GM21737 (cell line): Measurements from ENCODE around the gene ZNF778.
"Not testable (repeated sequence)": the region's sequence is repeated elsewhere in the genome, so short reads cannot be mapped to it uniquely, and the experiment has no call there.

Experiments
- ATAC-seq: cut with Tn5 transposase; IDR thresholded peaks from one replicate; pipeline ENCODE4 v1.9.1; 2021; ENCODE audit warnings: mild to moderate bottlenecking, moderate library complexity; ENCODE audit not compliant: unreplicated experiment

Gene ZNF778

DNA sequence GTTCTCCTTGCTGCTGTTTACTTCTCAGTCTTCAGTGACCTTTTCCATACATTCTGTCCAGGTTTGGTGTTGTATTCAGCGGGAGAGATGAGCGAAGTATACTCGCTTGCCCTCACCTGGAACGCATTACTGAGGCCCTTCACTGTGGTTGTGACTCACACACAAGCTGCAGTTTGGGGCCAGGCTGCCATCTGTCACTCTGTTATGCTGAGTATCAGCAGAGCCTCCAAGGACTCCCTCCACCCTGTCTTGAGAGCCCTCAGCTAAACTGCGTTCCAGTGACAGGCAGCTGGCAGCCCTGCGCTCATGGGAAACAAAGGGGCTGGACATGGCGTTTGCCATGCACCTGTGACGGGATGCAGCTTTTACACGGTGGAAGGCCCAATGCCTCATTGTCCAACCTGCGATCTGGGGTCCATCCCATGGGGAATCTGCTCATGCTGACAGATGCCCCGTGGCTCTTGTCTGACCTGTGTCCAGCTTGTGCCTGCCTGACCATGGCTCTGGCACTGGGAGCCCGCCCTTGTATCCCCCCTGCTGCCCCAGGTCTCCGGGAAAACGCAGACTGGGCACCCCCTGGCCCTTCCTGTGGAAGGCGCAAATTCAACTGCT lies 6.5 kb upstream of the ZNF778 start:
- no peak for ATAC-seq

DNA sequence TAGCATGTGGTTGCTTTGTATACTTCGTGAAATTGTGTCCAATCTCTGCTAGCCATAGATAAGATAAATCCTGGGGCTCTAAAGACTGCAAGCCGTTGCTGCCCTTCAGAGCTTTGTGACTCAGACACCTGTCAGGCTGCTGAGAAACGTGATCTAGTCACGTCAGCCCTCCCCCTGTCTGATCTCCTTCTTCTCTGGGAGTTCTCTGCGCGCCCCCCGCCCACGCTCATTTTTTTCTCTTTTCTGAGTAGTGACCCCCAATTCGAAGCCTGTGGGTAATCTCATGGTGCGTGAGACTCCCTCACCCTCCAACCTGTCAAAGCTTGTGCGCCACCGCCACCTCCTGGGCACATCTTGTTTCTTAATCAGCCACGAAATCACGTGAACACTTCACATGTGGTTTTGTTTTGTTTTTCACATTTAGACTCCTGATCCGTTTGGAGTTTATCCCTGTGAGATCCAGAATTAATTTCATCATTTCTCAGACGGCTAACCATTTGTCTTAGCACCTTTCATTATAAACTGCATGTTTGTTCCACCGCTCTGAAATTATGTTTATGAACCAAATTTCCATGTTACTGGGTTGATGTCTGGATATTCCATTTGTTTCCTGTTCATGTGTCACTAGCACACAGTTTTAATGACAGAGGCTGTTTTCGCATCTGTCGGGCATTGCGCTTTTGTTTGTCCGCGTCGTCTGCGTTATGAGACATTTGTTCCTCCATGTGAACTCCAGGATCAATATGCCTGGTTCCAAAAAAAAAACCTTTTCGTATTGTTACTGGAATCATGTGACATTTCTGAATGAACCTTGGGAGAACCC lies 977 bp upstream of the ZNF778 start:
- ATAC-seq, result no peak

DNA sequence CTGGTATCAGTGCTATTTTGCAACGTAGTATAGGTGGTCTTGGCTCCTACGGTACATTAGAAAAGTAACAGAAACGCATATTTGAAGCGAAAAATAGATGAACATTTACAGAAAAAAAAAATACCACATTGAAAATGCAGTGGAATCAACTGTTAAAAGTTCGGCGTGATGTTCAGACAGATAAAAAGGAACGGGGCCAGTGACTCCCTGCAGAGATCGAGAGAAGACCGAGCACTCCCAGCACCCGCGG lies 440 bp upstream of the ZNF778 start:
- no peak for ATAC-seq

DNA sequence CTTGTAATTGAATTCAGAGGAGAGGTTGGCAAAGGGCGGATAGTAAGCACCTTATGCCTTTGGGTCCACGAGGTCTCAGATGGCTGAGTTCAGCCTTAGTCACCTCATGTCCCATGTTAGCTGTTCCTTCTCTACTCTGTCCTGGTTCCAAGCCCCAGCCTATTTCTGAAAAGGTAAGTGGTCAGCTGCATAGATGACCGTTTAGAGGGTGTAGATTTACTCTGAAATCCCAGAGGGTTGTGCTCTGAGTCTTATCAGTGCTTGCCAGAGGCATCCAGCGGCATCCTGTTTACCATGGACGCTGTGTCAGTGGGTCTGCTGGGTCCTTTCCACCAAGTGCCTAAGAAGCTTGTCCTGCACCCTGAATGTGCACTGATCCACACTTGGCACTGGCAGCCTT lies 1.9 kb downstream of the ZNF778 start:
- ATAC-seq, result no peak

DNA sequence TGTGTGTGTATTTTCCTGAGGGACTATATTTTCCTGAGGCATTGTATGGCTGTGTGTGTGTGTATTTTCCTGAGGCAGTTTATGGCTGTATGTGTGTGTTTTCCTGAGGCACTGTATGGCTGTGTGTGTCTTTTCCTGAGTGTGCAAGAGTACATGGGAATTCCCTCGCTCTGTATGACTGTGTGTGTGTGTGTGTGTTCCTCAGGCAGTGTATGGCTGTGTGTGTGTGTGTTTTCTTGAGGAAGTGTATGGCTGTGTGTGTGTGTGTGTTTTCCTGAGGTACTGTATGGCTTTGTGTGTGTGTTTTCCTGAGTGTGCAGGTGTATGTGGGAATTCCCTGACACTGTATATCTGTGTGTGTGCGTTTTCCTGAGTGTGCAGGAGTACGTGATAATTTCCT lies 4.1 kb downstream of the ZNF778 start:
- ATAC-seq, result no peak

DNA sequence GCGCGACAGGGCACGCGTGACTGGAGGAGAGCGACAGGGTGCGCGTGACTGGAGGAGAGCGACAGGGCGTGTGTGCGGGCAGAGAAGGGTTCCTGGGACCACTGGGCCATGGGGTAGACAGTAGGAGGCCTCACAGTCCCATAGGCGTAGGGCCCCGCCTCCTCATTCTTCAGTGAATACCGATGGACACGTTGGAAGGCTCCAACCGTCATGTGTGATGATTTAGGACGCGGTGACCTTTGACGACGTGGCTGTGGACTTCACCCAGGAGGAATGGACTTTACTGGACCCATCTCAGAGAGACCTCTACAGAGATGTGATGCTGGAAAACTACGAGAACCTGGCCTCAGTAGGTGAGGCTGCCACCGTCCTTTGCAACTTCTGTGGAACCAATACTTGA lies 5.4 kb downstream of the ZNF778 start:
- ATAC-seq, result no peak

DNA sequence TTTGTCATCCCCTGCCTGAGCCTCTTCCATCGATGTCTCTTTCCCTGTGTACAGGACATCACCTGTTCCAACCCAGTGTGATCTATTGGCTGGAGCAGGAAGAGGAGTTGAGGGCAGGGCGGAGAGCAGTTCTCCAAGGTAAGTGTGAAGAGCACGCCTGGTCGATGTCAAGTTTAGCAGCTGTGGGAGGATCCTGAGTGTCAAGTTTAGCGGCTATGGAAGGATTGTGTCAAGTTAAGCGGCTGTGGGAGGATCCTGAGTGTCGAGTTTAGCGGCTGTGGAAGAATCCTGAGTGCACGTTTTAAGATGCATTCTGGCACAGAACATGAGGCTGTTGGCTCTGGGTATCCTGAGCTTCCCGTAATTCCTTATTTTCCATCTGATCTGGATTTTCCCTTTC lies 7.2 kb downstream of the ZNF778 start:
- no peak for ATAC-seq

DNA sequence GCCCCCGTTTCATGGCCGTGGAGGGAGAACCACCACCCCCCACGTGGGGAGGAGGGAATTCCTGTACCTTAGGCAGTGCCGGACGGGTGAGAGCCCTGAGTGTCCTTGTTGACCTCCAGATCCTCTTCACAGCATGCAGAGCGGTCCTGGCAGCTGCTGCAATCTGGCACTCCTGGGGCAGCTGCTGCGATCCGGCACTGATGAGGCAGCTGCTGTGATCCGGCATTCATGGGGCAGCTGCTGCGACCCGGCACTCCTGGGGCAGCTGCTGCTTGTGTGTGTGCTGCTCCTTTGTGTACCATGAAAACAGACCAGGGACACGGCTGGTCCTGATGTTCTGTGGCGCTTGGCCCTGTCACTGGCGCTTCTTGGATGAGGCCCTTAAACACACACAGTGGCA lies 12.8 kb downstream of the ZNF778 start:
- ATAC-seq, result no peak

DNA sequence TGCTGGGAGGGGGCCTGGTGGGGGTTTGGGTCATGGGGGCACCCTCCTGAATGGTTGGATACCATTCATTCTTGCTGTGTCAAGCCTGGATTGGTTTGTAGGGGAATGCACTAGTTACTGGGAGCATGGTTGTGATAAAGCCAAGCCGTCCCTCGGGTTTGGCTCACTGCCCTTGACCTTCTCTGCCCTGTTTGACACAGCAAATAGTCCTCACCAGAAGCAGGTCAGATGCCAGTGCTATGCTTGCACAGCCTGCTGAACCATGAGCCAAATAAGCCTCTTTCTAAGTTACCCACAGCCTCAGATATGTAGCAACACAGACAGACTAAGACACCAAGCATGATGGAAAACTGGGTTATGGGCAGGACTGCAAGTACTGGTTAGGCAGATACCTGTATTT lies 14.6 kb downstream of the ZNF778 start:
- no peak for ATAC-seq

DNA sequence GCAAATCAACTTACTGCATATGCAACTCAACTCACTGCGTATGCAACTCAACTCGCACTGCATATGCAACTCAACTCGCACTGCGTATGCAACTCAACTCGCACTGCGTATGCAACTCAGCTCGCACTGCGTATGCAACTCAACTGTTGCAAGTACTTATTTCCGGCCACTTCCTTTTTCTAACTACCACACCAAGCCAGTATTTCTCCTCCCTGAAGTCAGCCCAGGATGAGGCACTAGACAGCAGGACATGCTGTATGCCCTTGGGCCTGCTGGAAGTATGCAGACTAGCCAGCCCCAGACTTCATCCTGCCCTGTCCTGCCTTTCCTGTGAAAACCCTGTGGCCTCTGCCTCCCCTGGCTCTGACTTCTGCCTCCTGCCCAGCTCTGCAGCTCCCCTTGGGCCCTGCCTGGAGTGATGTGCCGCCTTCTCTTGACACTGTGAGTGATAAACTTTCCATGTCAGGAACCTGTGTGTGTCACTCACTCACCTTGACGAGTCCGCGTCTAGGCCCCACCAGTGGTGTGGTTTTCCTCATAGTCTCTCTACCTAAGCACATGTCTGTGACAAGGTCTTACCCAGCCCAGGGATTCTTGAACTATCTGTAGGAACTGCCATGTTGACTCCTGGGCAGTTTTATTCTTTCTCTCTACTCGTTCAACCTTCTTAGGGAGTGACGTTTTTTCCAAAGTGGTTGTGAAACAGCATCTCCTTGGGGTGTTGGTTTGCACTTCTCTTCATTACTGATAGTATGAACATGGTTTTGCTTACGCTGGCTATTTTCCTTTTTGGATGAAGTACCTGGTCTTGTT lies 16.4 kb downstream of the ZNF778 start:
- ATAC-seq, result no peak

DNA sequence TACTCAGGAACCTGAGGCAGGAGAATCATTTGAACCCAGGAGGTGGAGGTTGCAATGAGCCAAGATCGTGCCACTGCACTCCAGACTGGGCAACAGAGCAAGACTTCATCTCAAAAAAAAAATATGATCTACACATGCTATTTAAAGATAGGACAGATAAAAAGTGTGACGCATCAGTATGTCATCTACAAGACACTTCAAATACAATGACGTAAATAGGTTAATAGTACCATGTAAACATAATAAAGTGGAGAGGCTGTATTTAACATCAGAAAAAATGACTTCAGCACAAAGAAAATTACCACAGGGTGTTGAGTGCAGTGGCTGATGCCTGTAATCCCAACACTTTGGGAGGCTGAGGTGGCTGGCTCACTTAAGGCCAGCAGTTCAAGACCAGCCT lies 20.2 kb downstream of the ZNF778 start:
- ATAC-seq, result no peak

DNA sequence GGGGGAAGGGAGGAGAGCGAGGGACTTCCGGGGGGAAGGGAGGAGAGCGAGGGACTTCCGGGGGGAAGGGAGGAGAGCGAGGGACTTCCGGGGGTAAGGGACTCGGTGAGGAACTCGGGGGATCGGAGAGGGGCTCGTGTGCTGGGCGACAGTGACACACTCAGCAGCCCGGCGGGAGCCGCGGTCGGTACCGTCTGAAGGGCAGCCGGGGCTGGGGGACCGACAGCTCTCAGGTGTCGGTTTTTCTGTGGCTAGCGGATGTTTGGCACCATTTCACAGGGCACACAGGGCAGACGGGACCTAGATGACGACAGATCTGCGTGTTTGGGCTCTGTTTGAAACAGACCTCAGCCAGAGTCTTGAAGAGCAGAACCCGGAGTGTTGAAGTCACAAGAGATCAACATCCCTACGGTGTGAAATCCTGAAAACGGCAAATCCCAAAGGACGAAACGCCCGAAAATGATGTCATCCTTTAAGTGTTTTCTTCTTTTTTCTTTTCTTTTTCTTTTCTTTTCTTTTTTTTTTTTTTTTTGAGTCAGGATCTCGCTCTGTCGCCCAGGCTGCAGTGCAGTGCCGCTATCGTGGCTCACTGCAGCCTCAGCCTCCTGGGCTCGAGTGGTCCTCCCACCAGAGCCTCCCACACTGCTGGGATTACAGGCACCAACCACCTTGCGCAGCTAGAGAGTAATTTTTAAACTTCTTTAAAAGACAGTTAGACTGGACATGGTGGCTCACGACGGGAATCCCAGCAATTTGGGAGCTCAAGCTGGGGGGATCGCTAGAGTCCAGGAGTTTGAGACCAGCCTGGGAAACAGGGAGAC lies 23.9 kb downstream of the ZNF778 start:
- ATAC-seq, result peak; percentile 63

DNA sequence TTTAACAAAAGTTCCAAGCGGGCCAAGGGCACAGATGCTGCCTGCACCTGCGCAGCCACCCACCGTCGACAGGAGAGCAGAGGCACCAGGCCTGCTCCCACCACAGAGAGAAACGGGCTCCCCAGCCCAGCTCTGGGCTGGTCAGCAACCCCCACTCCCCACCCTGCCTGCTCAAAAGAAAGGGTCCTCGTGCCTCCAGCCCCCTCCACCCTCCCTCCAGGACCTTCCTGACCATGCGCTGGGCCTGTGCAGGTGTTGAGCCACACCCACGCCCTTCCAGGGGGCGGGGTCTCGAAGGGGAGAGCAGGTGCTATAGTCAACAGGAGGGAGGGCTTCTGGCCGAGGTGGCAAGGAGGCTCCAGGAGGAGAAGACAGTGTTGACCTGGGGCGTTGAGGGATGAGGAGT lies 25.3 kb downstream of the ZNF778 start:
- no peak for ATAC-seq

DNA sequence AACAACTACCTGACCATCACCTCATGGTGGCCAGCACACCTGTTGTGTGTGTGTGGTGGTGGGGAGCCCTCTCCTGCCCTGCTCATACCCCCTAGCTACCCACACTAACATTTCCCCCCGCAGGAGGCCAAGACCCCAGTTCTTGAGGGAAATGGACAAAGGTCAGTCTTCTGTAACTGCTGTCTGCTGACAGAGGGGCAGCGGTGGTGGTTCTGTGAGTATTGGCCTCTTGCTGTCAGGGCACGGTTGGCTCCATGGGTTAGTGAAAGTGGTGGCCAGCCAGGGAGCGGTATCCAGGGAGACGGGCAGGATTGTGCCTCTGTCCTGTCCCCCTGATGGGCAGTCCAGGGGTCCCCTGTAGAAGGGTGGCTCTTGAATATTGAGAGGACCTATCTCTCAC lies 26.2 kb downstream of the ZNF778 start:
- ATAC-seq, result no peak

DNA sequence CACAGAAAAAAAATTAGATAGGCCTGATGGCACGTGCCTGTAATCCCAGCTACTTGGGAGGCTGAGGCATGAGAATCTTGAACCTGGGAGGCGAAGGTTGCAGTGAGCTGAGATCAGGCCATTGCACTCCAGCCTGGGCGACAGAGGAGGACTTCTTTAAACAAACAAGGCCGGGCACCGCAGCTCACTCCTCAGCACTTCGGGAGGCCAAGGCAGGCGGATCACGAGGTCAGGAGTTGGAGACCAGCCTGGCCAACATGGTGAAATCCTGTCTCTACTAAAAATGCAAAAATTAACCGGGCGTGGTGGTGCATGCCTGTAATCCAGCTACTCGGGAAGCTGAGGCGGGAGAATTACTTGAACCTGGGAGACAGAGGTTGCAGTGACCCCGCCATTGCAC lies 26.8 kb downstream of the ZNF778 start:
- not testable (repeated sequence) for ATAC-seq

DNA sequence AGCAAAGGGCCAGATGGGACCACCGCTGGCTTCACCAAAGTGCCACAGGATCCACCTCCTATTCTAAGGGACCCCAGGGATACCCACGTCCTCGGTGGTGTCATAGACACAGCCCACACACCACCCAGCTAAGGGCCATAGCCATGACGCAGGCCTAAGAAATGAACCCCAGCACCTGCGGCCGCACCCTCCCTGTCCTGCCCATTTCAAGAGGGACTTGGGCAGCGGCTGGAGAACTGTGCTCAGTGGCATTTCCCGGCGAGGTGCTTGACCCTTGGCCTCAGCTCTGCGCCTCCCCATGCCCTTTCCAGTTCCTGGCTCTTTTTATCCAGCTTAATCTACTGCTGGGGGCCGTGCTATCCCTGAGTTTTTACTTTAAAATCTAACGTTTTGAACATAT lies 27.3 kb downstream of the ZNF778 start:
- no peak for ATAC-seq

DNA sequence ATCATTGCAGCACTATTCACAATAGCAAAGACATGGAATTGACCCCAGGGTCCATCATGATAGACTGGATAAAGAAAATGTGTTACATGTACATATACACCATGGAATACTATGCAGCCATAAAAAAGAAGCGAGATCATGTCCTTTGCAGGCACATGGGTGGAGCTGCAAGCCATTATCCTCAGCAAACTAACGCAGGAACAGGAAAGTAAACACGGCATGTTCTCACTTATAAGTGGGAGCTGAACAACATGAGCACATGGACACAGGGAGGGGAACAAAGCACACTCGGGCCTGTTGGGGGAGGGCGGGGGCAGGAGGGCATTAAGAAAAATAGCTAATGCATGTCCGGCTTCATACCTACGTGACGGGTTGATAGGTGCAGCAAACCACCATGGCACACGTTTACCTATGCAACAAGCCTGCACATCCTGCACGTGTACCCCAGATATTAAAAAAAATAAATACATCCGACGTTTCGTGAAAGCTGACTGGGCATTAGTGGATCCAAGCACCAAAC lies 28.9 kb downstream of the ZNF778 start:
- ATAC-seq, result no peak

DNA sequence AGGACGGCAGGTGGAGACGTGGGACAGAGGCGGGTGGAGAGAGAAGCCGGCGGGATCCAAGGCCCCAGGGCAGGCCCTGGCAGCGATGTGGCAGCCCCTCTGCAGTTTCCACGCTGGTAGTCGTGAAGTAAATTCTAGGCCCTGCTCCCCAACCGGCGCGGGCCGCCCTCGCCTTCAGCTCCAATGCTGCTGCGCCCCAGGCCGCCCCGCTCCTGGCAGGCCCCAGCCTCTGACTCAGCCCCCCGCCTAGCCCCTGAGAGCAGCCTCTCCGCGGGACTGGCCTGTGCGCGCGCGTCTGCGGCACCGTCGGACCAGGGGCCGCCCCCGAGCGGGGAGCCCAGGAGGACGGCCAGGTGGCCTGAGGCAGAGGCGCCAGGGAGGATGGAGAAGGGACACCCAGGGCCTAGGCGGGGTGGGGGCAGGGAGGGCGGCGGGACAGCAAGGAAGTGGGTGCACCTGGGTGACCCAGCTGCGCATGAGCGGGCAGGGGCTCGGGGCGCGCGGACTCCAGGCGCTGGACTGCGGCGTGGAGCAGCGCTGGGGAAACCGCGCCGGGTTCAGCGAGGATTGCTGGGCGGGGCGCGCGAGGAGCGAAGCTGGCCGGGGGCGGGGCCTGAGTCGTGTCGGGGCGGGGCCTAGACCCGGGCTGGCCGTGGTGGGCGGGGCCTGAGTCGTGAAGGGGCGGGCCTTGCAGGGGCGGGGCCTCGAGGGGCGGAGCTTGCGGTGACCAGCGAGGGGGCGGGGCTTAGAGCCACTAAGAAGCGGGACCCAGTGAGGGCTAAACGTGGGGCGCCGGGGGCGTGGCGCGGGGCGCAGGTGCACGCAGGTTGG lies 29.6 kb downstream of the ZNF778 start:
- ATAC-seq, result peak; percentile 68

DNA sequence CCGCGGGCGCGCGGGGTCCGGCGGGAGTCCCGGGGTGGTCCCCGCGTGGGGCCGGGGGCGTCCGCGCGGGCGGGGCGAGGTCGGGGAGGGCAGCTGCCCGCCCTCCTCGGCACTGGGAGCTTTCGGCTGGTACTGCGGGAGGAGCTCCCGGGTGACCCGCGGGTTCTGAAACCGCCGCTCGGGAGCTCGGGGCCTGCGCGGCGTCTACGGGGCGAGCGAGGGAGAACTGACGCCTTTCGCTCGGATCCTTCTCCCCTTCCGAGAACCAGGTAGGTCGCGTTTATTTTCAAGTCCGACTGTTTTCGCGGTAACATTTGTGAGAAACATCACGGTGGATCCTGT lies 30.2 kb downstream of the ZNF778 start:
- ATAC-seq, result not testable (repeated sequence)
